ENCODE data around the gene ADGRB3. TPM values are rescaled to one million over a fixed set of nuclear protein-coding genes. Genes with fewer than 3 reads are reported as not detected.
"Not testable (repeated sequence)": the region's sequence is repeated elsewhere in the genome, so short reads cannot be mapped to it uniquely, and the experiment has no call there.

The ADGRB3 gene
- polyA plus RNA-seq, 1 of the 3 experiments (the other 2 are of a cell fraction): 0.12 TPM

DNA sequence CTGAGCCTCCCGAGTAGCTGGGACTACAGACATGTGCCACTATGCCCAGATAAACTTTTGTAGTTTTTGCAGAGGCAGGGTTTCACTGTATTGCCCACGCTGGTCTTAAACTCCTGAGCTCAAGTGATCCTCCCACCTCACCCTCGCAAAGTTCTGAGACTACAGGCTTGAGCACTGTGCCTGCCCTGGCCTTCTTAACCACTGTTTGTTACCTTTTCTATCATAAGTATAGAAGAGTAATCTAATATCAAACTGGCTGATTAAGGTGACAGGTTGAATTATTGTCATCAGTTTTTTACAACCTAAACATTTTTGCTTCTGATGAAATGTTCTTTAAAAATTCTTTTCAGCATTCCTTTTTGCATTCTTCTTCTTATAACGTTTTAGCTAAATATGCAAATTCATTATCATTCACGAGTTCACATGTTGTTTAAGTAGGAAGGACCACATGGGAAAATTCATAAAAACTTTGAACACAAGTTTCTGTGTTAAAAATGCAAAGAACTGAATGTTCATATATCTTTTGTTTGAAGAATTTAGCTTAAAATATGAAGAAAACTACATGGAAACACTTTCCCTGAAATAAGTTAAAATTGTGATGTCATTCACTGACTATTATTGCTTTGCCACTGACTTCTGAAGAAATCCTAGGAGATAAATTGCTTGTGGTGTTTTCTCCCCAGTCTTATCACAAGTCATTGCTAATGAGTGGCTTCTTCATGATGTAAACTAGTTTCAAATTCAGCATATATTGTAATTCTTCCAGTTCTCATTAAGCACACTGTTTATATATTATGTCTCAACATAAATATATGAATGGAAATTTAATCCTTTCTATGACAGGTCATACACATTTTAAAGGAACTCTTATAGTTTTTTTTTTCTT is 106.7 kb downstream of the ADGRB3 start:
- Histone ChIP-seq H3K79me2 (ENCODE audit: insufficient read depth) (no peaks in the 10 kb centered on the region), H3K27ac (ENCODE audit: low read depth in 2 of 2, low read length in 1 of 2) (no peak overlapping the region), H3K4me3 (ENCODE audit: low read depth in 2 of 2, low read length in 1 of 2) (no peak overlapping the region), H3K36me3 (replicated peaks in 1 of 2; ENCODE audit: control insufficient read depth in 1 of 2, insufficient read depth in 2 of 2, low read length in 1 of 2) (no peaks in the 10 kb centered on the region), H2AFZ (ENCODE audit: low read depth) (no peak overlapping the region), H3K9me2 (no peaks in the 10 kb centered on the region), H3F3A (replicated peaks; ENCODE audit: insufficient read depth) (no peaks in the 10 kb centered on the region), H3K9me3 (no peaks in the 10 kb centered on the region), H3K4me1 (ENCODE audit: control insufficient read depth in 1 of 2, insufficient read depth in 2 of 2, low read depth in 1 of 2, low read length in 1 of 2) (no peaks in the 10 kb centered on the region; a peak in 1 of 4 replicates), H3K4me2 (no peak overlapping the region), H3K27me3 (ENCODE audit: insufficient read depth) (no peaks in the 10 kb centered on the region), H4K20me1 (ENCODE audit: insufficient read depth) (no peaks in the 10 kb centered on the region), H3K9ac (no peak overlapping the region)
- CTCF ChIA-PET: interaction anchor here (0.6 to 0.8 kb wide), 2 partner anchors 13 to 927 kb away, joined by 3 read pairs; no protein-coding TSS in a partner anchor
- TF ChIP-seq, protein P1, sequence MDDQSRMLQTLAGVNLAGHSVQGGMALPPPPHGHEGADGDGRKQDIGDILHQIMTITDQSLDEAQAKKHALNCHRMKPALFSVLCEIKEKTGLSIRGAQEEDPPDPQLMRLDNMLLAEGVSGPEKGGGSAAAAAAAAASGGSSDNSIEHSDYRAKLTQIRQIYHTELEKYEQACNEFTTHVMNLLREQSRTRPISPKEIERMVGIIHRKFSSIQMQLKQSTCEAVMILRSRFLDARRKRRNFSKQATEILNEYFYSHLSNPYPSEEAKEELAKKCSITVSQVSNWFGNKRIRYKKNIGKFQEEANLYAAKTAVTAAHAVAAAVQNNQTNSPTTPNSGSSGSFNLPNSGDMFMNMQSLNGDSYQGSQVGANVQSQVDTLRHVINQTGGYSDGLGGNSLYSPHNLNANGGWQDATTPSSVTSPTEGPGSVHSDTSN (IDR thresholded peaks at IDR 0.05): no peak
- TF ChIP-seq, protein P2, sequence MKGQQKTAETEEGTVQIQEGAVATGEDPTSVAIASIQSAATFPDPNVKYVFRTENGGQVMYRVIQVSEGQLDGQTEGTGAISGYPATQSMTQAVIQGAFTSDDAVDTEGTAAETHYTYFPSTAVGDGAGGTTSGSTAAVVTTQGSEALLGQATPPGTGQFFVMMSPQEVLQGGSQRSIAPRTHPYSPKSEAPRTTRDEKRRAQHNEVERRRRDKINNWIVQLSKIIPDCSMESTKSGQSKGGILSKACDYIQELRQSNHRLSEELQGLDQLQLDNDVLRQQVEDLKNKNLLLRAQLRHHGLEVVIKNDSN (IDR thresholded peaks at IDR 0.05; ENCODE audit: borderline replicate concordance, low read depth): no peak
- TF ChIP-seq CHD2 (IDR thresholded peaks at IDR 0.05; ENCODE audit: low read length, partially characterized antibody) (no peak), RXRA (IDR thresholded peaks at IDR 0.05; ENCODE audit: borderline replicate concordance, low read depth) (no peak), ELF1 (IDR thresholded peaks at IDR 0.05) (no peak), NRF1 (IDR thresholded peaks at IDR 0.05; ENCODE audit: low read depth, low read length) (no peak)
- POLR2A ChIA-PET: no interaction called here
- 37% methylated on average over 5 of the region's 5 CpGs for WGBS (ENCODE audit: low lambda C conversion rate)
- DNase-seq: no peak

DNA sequence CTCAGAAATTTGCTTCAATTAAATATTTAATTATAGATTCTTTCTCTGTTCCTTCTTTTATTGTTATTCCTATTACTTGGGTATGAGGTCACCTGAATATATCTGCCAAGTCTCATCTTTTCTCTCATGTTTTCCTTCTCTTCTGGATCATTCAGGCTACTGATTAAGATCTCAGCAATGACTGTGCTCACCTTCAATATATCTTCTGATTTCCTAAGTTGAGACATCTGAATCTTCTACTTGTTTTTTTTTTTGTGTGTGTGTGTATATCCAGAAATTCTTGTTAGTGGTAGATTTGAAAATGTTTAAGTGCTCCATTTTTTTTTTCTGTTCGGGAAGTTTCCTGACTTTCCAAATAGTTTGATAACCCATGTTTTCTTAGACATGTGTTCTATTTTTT is 108.0 kb downstream of the ADGRB3 start:
- H2AFZ ChIP-seq (ENCODE audit: low read depth): no peak overlapping the region
- DNase-seq: no peak
- no peaks in the 10 kb centered on the region for H3K36me3 ChIP-seq (replicated peaks in 1 of 2; ENCODE audit: control insufficient read depth in 1 of 2, insufficient read depth in 2 of 2, low read length in 1 of 2)
- H3K9me2 ChIP-seq: no peaks in the 10 kb centered on the region
- no peak overlapping the region for H3K9ac ChIP-seq
- no peaks in the 10 kb centered on the region for H4K20me1 ChIP-seq (ENCODE audit: insufficient read depth)
- H3K79me2 ChIP-seq (ENCODE audit: insufficient read depth): no peaks in the 10 kb centered on the region
- no peaks in the 10 kb centered on the region; a peak in 1 of 4 replicates for H3K4me1 ChIP-seq (ENCODE audit: control insufficient read depth in 1 of 2, insufficient read depth in 2 of 2, low read depth in 1 of 2, low read length in 1 of 2)
- H3K4me2 ChIP-seq: no peak overlapping the region
- TF ChIP-seq, protein P3, sequence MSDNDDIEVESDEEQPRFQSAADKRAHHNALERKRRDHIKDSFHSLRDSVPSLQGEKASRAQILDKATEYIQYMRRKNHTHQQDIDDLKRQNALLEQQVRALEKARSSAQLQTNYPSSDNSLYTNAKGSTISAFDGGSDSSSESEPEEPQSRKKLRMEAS (IDR thresholded peaks at IDR 0.05; ENCODE audit: low read depth): no peak
- TF ChIP-seq TEAD4 (IDR thresholded peaks at IDR 0.05; ENCODE audit: borderline replicate concordance, insufficient read depth): no peak
- no peak for TF ChIP-seq YY1 (IDR thresholded peaks at IDR 0.05; ENCODE audit: low read depth)
- no peak for TF ChIP-seq CHD2 (IDR thresholded peaks at IDR 0.05; ENCODE audit: low read length, partially characterized antibody)
- TF ChIP-seq MEF2A (IDR thresholded peaks at IDR 0.05; ENCODE audit: borderline replicate concordance, low read depth): no peak
- no peak for TF ChIP-seq GABPA (IDR thresholded peaks at IDR 0.05; ENCODE audit: low read depth)
- no peak for TF ChIP-seq SMC3 (IDR thresholded peaks at IDR 0.05; ENCODE audit: low read depth, low read length)
- TF ChIP-seq, protein P4, sequence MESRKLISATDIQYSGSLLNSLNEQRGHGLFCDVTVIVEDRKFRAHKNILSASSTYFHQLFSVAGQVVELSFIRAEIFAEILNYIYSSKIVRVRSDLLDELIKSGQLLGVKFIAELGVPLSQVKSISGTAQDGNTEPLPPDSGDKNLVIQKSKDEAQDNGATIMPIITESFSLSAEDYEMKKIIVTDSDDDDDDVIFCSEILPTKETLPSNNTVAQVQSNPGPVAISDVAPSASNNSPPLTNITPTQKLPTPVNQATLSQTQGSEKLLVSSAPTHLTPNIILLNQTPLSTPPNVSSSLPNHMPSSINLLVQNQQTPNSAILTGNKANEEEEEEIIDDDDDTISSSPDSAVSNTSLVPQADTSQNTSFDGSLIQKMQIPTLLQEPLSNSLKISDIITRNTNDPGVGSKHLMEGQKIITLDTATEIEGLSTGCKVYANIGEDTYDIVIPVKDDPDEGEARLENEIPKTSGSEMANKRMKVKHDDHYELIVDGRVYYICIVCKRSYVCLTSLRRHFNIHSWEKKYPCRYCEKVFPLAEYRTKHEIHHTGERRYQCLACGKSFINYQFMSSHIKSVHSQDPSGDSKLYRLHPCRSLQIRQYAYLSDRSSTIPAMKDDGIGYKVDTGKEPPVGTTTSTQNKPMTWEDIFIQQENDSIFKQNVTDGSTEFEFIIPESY (IDR thresholded peaks at IDR 0.05; ENCODE audit: borderline replicate concordance, low read depth): no peak
- TF ChIP-seq EZH2phosphoT487 (IDR thresholded peaks at IDR 0.05; ENCODE audit: borderline replicate concordance, low read depth): no peak
- TF ChIP-seq, protein P5, sequence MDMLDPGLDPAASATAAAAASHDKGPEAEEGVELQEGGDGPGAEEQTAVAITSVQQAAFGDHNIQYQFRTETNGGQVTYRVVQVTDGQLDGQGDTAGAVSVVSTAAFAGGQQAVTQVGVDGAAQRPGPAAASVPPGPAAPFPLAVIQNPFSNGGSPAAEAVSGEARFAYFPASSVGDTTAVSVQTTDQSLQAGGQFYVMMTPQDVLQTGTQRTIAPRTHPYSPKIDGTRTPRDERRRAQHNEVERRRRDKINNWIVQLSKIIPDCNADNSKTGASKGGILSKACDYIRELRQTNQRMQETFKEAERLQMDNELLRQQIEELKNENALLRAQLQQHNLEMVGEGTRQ (IDR thresholded peaks at IDR 0.05; ENCODE audit: borderline replicate concordance, low read depth, low read length): no peak
- no peaks in the 10 kb centered on the region for H3F3A ChIP-seq (replicated peaks; ENCODE audit: insufficient read depth)
- CTCF ChIA-PET: no interaction called here
- no peak overlapping the region for H3K27ac ChIP-seq (ENCODE audit: low read depth in 2 of 2, low read length in 1 of 2)
- no peak overlapping the region for H3K4me3 ChIP-seq (ENCODE audit: low read depth in 2 of 2, low read length in 1 of 2)
- no peaks in the 10 kb centered on the region for H3K27me3 ChIP-seq (ENCODE audit: insufficient read depth)
- H3K9me3 ChIP-seq: no peaks in the 10 kb centered on the region
- WGBS (ENCODE audit: low lambda C conversion rate): 44% methylated on average over 1 of the region's 1 CpG
- POLR2A ChIA-PET: no interaction called here

DNA sequence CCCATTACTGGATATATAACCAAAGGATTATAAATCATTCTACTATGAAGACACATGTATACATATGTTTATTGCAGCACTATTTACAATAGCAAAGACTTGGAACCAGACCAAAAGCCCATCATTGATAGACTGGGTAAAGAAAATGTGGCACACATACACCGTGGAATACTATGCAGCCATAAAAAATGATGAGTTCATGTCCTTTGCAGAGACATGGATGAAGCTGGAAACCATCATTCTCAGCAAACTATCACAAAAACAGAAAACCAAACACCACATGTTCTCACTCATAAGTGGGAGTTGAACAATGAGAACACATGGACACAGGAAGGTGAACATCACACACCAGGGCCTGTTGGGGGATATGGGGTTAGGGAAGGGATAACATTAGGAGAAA is 109.3 kb downstream of the ADGRB3 start:
- H3F3A ChIP-seq (replicated peaks; ENCODE audit: insufficient read depth); H3K27me3 ChIP-seq (ENCODE audit: insufficient read depth); H3K4me2 ChIP-seq; H3K27ac ChIP-seq (ENCODE audit: low read depth in 2 of 2, low read length in 1 of 2); DNase-seq; H3K4me1 ChIP-seq (ENCODE audit: control insufficient read depth in 1 of 2, insufficient read depth in 2 of 2, low read depth in 1 of 2, low read length in 1 of 2); H3K9me2 ChIP-seq; CTCF ChIA-PET; H3K79me2 ChIP-seq (ENCODE audit: insufficient read depth); H3K4me3 ChIP-seq (ENCODE audit: low read depth in 2 of 2, low read length in 1 of 2); H3K9ac ChIP-seq; H3K36me3 ChIP-seq (replicated peaks in 1 of 2; ENCODE audit: control insufficient read depth in 1 of 2, insufficient read depth in 2 of 2, low read length in 1 of 2); H4K20me1 ChIP-seq (ENCODE audit: insufficient read depth); H2AFZ ChIP-seq (ENCODE audit: low read depth); POLR2A ChIA-PET; H3K9me3 ChIP-seq: not testable (repeated sequence)
- 25% methylated on average over 1 of the region's 1 CpG for WGBS (ENCODE audit: low lambda C conversion rate)
